HEK293 (cell line): ENCODE results near the gene CCDC87.

Source experiments
- GFI1B ChIP-seq: fragments of 450-650 bp; formaldehyde crosslinking; IDR thresholded peaks from 2 replicates; pipeline ENCODE4 v1.5.1; 2016; ENCODE audit warnings: missing biosample characterization, missing genetic modification characterization
- GLIS1 ChIP-seq: fragments of 450-650 bp; formaldehyde crosslinking; IDR thresholded peaks from 2 replicates; pipeline ENCODE4 v1.5.1; 2016; ENCODE audit warnings: missing biosample characterization, missing genetic modification characterization
- HOXC10 ChIP-seq: sonication (generic); formaldehyde crosslinking; IDR thresholded peaks from 2 replicates; pipeline ENCODE4 v1.8.1; 2023; ENCODE audit warnings: mild to moderate bottlenecking, missing genetic modification reagents
- KLF10 ChIP-seq: fragments of 450-650 bp; IDR thresholded peaks from 2 replicates; pipeline ENCODE4 v1.5.1; 2018; ENCODE audit warnings: missing biosample characterization, mild to moderate bottlenecking, missing genetic modification characterization
- SCRT1 ChIP-seq: fragments of 450-650 bp; formaldehyde crosslinking; IDR thresholded peaks from 2 replicates; pipeline ENCODE4 v1.5.1; 2016; ENCODE audit warnings: missing biosample characterization, missing genetic modification characterization, borderline replicate concordance
- ZBTB17 ChIP-seq: fragments of 450-650 bp; formaldehyde crosslinking; IDR thresholded peaks from 2 replicates; pipeline ENCODE4 v1.5.1; 2016; ENCODE audit warnings: missing biosample characterization, missing genetic modification characterization
- ZNF10 ChIP-seq: fragments of 450-650 bp; formaldehyde crosslinking; IDR thresholded peaks from 2 replicates; pipeline ENCODE4 v1.5.1; 2017; ENCODE audit warnings: missing biosample characterization, missing genetic modification characterization
- ZNF16 ChIP-seq: fragments of 450-650 bp; formaldehyde crosslinking; IDR thresholded peaks from 2 replicates; pipeline ENCODE4 v1.5.1; 2016; ENCODE audit warnings: low read depth, missing biosample characterization, missing genetic modification characterization
- ZNF202 ChIP-seq: fragments of 450-650 bp; formaldehyde crosslinking; IDR thresholded peaks from 2 replicates; pipeline ENCODE4 v1.5.1; 2016; ENCODE audit warnings: missing biosample characterization, missing genetic modification characterization, borderline replicate concordance
- ZNF223 ChIP-seq: fragments of 450-650 bp; formaldehyde crosslinking; IDR thresholded peaks from 2 replicates; pipeline ENCODE4 v1.5.1; 2016; ENCODE audit warnings: missing biosample characterization, missing genetic modification characterization
- ZNF266 ChIP-seq: fragments of 450-650 bp; formaldehyde crosslinking; IDR thresholded peaks from 2 replicates; pipeline ENCODE4 v1.5.1; 2016; ENCODE audit warnings: missing biosample characterization, missing genetic modification characterization, low read depth
- ZNF394 ChIP-seq: fragments of 450-650 bp; formaldehyde crosslinking; IDR thresholded peaks from 2 replicates; pipeline ENCODE4 v1.5.1; 2016; ENCODE audit warnings: missing biosample characterization, missing genetic modification characterization, mild to moderate bottlenecking, moderate library complexity, borderline replicate concordance
- ZNF398 ChIP-seq: fragments of 450-650 bp; formaldehyde crosslinking; IDR thresholded peaks from 2 replicates; pipeline ENCODE4 v1.5.1; 2017; ENCODE audit warnings: missing biosample characterization, missing genetic modification characterization
- ZNF404 ChIP-seq: fragments of 450-650 bp; formaldehyde crosslinking; IDR thresholded peaks from 2 replicates; pipeline ENCODE4 v1.5.1; 2017; ENCODE audit warnings: missing biosample characterization, missing genetic modification characterization
- ZNF510 ChIP-seq: fragments of 450-650 bp; formaldehyde crosslinking; IDR thresholded peaks from 2 replicates; pipeline ENCODE4 v1.5.1; 2018; ENCODE audit warnings: mild to moderate bottlenecking, missing genetic modification characterization, missing biosample characterization; ENCODE audit not compliant: insufficient replicate concordance
- ZNF521 ChIP-seq: fragments of 450-650 bp; formaldehyde crosslinking; IDR thresholded peaks from 2 replicates; pipeline ENCODE4 v1.5.1; 2017; ENCODE audit warnings: missing biosample characterization, mild to moderate bottlenecking, missing genetic modification characterization
- ZNF529 ChIP-seq: fragments of 450-650 bp; formaldehyde crosslinking; IDR thresholded peaks from 2 replicates; pipeline ENCODE4 v1.5.1; 2017; ENCODE audit warnings: missing genetic modification characterization, missing biosample characterization; ENCODE audit not compliant: insufficient replicate concordance
- ZNF530 ChIP-seq: fragments of 450-650 bp; formaldehyde crosslinking; IDR thresholded peaks from 2 replicates; pipeline ENCODE4 v1.5.1; 2016; ENCODE audit warnings: low read depth, missing biosample characterization, missing genetic modification characterization
- ZNF555 ChIP-seq: fragments of 450-650 bp; formaldehyde crosslinking; conservative IDR thresholded peaks from 2 replicates; pipeline ENCODE4 v1.5.1; 2017; ENCODE audit warnings: missing biosample characterization, mild to moderate bottlenecking, missing genetic modification characterization, inconsistent platforms
- ZNF654 ChIP-seq: fragments of 450-650 bp; formaldehyde crosslinking; IDR thresholded peaks from 2 replicates; pipeline ENCODE4 v1.5.1; 2016; ENCODE audit warnings: low read depth, missing biosample characterization, missing genetic modification characterization
- ZNF76 ChIP-seq: fragments of 450-650 bp; formaldehyde crosslinking; IDR thresholded peaks from 2 replicates; pipeline ENCODE4; 2016; ENCODE audit warnings: low read depth, missing biosample characterization, missing genetic modification characterization, borderline replicate concordance
- ZNF777 ChIP-seq: fragments of 450-650 bp; formaldehyde crosslinking; IDR thresholded peaks from 2 replicates; pipeline ENCODE4 v1.5.1; 2017; ENCODE audit warnings: missing biosample characterization, missing genetic modification characterization, borderline replicate concordance
- ZNF785 ChIP-seq: fragments of 450-650 bp; formaldehyde crosslinking; IDR thresholded peaks from 2 replicates; pipeline ENCODE4 v1.5.1; 2016; ENCODE audit warnings: missing biosample characterization, missing genetic modification characterization
- ZSCAN23 ChIP-seq: fragments of 450-650 bp; formaldehyde crosslinking; IDR thresholded peaks from 2 replicates; pipeline ENCODE4 v1.5.1; 2016; ENCODE audit warnings: missing biosample characterization, missing genetic modification characterization
- TF ChIP-seq, protein P1 (sequence below): sonication (generic); formaldehyde crosslinking; IDR thresholded peaks from 2 replicates; pipeline ENCODE4 v1.8.1; 2022; ENCODE audit warnings: mild to moderate bottlenecking, moderate library complexity, missing genetic modification reagents
- TF ChIP-seq, protein P2 (sequence below): fragments of 450-650 bp; formaldehyde crosslinking; IDR thresholded peaks from 2 replicates; pipeline ENCODE4 v1.5.1; 2016; ENCODE audit warnings: missing biosample characterization, missing genetic modification characterization
- TF ChIP-seq, protein P3 (sequence below): fragments of 450-650 bp; formaldehyde crosslinking; IDR thresholded peaks from 2 replicates; pipeline ENCODE4 v1.5.1; 2016; ENCODE audit warnings: missing biosample characterization, missing genetic modification characterization
- TF ChIP-seq, protein P4 (sequence below): fragments of 450-650 bp; formaldehyde crosslinking; IDR thresholded peaks from 2 replicates; pipeline ENCODE4 v1.5.1; 2016; ENCODE audit warnings: missing biosample characterization, missing genetic modification characterization

The CCDC87 gene

DNA sequence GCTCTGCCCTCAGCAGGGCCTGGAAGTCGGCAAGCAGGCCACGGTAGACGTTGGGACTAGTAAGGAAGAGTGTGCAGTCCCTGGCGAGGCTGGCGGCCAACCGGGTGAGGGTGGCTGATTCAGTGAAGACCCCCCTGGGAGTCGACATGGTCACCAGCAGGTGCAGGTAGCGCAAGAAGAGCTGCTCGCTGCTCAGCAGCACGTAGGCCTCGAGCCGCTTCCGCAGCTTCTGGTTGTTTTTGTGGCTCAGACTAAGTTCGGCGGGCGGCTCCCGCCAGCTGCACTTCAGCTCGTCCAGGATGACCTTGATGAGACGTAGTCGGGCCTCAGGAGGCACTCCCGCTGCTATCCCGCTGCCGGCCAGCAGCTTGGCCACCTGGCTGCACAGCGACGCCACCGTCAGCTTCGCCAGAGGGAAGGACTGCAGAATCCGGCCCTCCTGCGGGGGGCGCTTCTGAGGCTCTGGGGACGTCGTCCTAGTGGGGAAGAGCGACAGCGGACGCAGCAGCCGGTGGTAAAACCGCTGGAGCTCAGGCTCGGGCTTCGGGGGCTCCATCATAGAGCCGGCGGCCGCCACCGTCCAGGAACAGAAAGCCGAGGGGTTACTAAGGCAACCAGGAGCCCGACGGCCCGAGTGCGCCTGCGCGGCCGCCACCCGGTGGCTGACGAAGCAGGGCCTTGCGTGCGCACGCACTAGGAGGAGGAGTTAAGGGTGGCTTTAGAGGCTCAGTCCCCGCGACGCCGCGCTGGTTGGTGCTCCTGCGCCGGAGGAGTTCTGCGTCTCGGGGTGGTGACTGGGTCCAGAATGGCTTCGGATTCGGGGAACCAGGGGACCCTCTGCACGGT, at the start of gene CCDC87, which contains the start of gene CCS (continued):
- TF ChIP-seq ZNF202 (tag by site-specific recombination) (no peak), ZNF404 (tag by site-specific recombination) (no peak), ZNF555 (tag by site-specific recombination) (no peak), ZNF510 (no peak), ZNF530 (no peak), ZNF521 (no peak), ZNF777 (tag by site-specific recombination) (peak; percentile 89; the same call in 1 of the 2 replicates), KLF10 (tag by site-specific recombination) (no peak), ZSCAN23 (tag by site-specific recombination) (no peak), ZNF16 (tag by site-specific recombination) (no peak), ZNF654 (no peak), ZNF223 (tag by site-specific recombination) (no peak), ZNF394 (tag by site-specific recombination) (no peak), HOXC10 (CRISPR knock-in tag) (no peak), ZNF10 (tag by site-specific recombination) (no peak), SCRT1 (tag by site-specific recombination) (no peak), GLIS1 (peak; percentile 17; the same call in 1 of the 2 replicates), ZNF398 (tag by site-specific recombination) (no peak), ZNF266 (tag by site-specific recombination) (no peak), GFI1B (no peak), ZNF785 (tag by site-specific recombination) (no peak), ZNF529 (tag by site-specific recombination) (no peak), ZBTB17 (peak; percentile 85), ZNF76 (no peak)
- TF ChIP-seq, protein P1, sequence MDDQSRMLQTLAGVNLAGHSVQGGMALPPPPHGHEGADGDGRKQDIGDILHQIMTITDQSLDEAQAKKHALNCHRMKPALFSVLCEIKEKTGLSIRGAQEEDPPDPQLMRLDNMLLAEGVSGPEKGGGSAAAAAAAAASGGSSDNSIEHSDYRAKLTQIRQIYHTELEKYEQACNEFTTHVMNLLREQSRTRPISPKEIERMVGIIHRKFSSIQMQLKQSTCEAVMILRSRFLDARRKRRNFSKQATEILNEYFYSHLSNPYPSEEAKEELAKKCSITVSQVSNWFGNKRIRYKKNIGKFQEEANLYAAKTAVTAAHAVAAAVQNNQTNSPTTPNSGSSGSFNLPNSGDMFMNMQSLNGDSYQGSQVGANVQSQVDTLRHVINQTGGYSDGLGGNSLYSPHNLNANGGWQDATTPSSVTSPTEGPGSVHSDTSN (CRISPR knock-in tag): no peak; the same call in none of the 2 replicates
- TF ChIP-seq, protein P2, sequence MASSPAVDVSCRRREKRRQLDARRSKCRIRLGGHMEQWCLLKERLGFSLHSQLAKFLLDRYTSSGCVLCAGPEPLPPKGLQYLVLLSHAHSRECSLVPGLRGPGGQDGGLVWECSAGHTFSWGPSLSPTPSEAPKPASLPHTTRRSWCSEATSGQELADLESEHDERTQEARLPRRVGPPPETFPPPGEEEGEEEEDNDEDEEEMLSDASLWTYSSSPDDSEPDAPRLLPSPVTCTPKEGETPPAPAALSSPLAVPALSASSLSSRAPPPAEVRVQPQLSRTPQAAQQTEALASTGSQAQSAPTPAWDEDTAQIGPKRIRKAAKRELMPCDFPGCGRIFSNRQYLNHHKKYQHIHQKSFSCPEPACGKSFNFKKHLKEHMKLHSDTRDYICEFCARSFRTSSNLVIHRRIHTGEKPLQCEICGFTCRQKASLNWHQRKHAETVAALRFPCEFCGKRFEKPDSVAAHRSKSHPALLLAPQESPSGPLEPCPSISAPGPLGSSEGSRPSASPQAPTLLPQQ (tag by site-specific recombination): no peak
- TF ChIP-seq, protein P3, sequence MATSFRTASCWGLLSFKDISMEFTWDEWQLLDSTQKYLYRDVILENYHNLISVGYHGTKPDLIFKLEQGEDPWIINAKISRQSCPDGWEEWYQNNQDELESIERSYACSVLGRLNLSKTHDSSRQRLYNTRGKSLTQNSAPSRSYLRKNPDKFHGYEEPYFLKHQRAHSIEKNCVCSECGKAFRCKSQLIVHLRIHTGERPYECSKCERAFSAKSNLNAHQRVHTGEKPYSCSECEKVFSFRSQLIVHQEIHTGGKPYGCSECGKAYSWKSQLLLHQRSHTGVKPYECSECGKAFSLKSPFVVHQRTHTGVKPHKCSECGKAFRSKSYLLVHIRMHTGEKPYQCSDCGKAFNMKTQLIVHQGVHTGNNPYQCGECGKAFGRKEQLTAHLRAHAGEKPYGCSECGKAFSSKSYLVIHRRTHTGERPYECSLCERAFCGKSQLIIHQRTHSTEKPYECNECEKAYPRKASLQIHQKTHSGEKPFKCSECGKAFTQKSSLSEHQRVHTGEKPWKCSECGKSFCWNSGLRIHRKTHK: no peak
- TF ChIP-seq, protein P4, sequence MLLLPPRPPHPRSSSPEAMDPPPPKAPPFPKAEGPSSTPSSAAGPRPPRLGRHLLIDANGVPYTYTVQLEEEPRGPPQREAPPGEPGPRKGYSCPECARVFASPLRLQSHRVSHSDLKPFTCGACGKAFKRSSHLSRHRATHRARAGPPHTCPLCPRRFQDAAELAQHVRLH (tag by site-specific recombination): no peak
- TF ChIP-seq, all 188 proteins: peak for 21
